Transverse colon (tissue), 4 donors: ENCODE results near the gene TRAPPC10.
A peak's percentile ranks its signal among the peaks of the same experiment; 100 is the strongest.

ENCODE experiments used
- POLR2A ChIP-seq: fragments of 450-650 bp; IDR thresholded peaks from one replicate; pipeline ENCODE4 v1.6.1; 2016; ENCODE audit warnings: antibody characterized with exemption, mild to moderate bottlenecking, moderate library complexity
- POLR2AphosphoS5 ChIP-seq, 3 donors: sonication (generic); formaldehyde crosslinking; IDR thresholded peaks; one replicate each; pipeline ENCODE4 v1.6.1; 2016; ENCODE audit warnings: antibody characterized with exemption in 3 of 3
- TF ChIP-seq, protein P1 (sequence below), 5 experiments: fragments of 200-600 bp in 3 of 5; fragments of 450-650 bp in 2 of 5; sonication (generic) in 3 of 5; IDR thresholded peaks; 1 replicate in 2 of 5; 2 replicates in 3 of 5; pipeline ENCODE4 v1.5.1; 2016 to 2017; ENCODE audit warnings: antibody characterized with exemption in 5 of 5, inconsistent platforms in 3 of 5, mild to moderate bottlenecking in 2 of 5, moderate library complexity in 1 of 5

DNA sequence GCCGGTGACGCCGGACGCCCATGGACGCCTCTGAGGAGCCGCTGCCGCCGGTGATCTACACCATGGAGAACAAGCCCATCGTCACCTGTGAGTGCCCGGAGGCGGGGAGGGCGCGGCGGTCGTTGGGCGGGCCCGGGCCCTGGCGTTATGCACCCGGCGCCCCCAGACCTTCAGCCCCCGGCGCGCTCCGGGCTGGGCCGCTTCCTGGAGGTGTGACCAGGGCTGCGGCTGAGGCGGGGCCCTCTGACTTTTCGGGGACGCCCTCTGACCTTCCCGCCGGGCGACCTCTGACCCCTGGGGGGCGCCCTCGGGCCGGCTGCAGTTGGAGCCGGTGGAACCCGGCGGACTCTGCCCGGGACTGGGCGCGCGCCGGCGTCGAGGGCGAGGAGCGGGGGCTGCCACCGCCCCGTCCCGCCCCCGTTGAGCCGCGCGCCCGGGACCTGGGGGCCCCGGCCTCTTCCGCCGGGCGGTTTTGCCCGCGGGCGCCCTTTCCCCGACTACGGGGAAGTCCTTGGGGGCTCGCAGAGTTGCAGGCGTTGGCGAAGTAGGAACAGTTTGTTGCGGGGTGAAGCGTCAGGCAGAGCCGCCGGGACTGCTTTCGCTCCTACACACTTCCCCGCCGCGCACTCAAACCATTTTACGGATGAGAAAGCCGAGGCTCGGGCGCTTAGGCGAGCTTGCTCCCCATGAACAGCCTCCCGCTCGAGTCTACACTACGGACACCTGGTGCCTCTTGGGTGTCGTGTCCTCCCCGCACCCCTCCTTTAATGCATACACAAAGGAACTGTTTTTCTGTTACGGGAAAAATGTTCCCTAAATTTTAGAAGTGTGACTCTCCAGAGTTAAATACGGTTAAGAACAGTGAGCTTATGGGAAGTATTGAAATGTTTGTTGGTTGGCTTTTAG lies 618 bp downstream of the TRAPPC10 start:
- TF ChIP-seq, protein P1, sequence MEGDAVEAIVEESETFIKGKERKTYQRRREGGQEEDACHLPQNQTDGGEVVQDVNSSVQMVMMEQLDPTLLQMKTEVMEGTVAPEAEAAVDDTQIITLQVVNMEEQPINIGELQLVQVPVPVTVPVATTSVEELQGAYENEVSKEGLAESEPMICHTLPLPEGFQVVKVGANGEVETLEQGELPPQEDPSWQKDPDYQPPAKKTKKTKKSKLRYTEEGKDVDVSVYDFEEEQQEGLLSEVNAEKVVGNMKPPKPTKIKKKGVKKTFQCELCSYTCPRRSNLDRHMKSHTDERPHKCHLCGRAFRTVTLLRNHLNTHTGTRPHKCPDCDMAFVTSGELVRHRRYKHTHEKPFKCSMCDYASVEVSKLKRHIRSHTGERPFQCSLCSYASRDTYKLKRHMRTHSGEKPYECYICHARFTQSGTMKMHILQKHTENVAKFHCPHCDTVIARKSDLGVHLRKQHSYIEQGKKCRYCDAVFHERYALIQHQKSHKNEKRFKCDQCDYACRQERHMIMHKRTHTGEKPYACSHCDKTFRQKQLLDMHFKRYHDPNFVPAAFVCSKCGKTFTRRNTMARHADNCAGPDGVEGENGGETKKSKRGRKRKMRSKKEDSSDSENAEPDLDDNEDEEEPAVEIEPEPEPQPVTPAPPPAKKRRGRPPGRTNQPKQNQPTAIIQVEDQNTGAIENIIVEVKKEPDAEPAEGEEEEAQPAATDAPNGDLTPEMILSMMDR (IDR thresholded peaks at IDR 0.05), result peak in 1 of 5 experiments; percentile 16
- TF ChIP-seq POLR2AphosphoS5 (IDR thresholded peaks at IDR 0.05) (peak in 1 of 3 donors; percentile 2), POLR2A (no peak)
